CD14-positive monocyte (primary cell): ENCODE measurements around the gene SMIM22. TPM values are rescaled to one million over a fixed set of nuclear protein-coding genes. Genes with fewer than 3 reads are reported as not detected.

Source experiments
- DNase-seq, 3 donors: peaks; one replicate each; pipeline ENCODE4 v3.0.0-alpha.2; 2011 to 2022
- H2AFZ ChIP-seq: 2 replicates; pipeline ENCODE4 v1.6.0; 2012; ENCODE audit warnings: mild to moderate bottlenecking, low read depth, low read length, inconsistent platforms; ENCODE audit not compliant: insufficient read depth, poor library complexity, severe bottlenecking
- H3K27ac ChIP-seq, 2 donors: 1 replicate in 1 of 2; 2 replicates in 1 of 2; pipeline ENCODE4 v1.5.1; 2012 to 2013; ENCODE audit warnings: low read length in 2 of 2, control low read depth in 1 of 2, inconsistent platforms in 1 of 2, low read depth in 1 of 2, mild to moderate bottlenecking in 1 of 2
- H3K27me3 ChIP-seq, 2 donors: one replicate each; pipeline versions ENCODE4 v1.6.0 to v1.6.1; 2011 to 2013; ENCODE audit warnings: low read length in 2 of 2; ENCODE audit not compliant: control insufficient read depth in 2 of 2, insufficient read depth in 2 of 2
- H3K36me3 ChIP-seq, 2 donors: replicated peaks in 1 of 2; 1 replicate in 1 of 2; 2 replicates in 1 of 2; pipeline versions ENCODE4 v1.5.1 to v1.6.1; 2012 to 2013; ENCODE audit warnings: low read length in 2 of 2, control low read depth in 1 of 2, inconsistent platforms in 1 of 2, mild to moderate bottlenecking in 1 of 2; ENCODE audit not compliant: insufficient read depth in 2 of 2, control insufficient read depth in 1 of 2
- H3K4me1 ChIP-seq, 2 donors: 1 replicate in 1 of 2; 2 replicates in 1 of 2; pipeline versions ENCODE4 v1.5.1 to v1.6.1; 2012 to 2013; ENCODE audit warnings: low read length in 2 of 2, control low read depth in 1 of 2, inconsistent platforms in 1 of 2, mild to moderate bottlenecking in 1 of 2, moderate library complexity in 1 of 2; ENCODE audit not compliant: insufficient read depth in 2 of 2, control insufficient read depth in 1 of 2
- H3K4me2 ChIP-seq: replicated peaks from 2 replicates; pipeline ENCODE3; 2012; ENCODE audit warnings: low read length, moderate library complexity, mild to moderate bottlenecking; ENCODE audit not compliant: poor library complexity, severe bottlenecking; ENCODE audit errors: extremely low read depth
- H3K4me3 ChIP-seq, 3 experiments: fragments of 200-600 bp in 1 of 3; sonication (generic) in 1 of 3; replicated peaks in 1 of 3; 1 replicate in 2 of 3; 2 replicates in 1 of 3; pipeline ENCODE4 v1.5.1; 2011 to 2013; ENCODE audit warnings: low read length in 3 of 3, mild to moderate bottlenecking in 3 of 3, control low read depth in 2 of 3, low read depth in 2 of 3, inconsistent platforms in 1 of 3, moderate library complexity in 1 of 3
- H3K79me2 ChIP-seq: 2 replicates; pipeline ENCODE4 v1.6.0; 2012; ENCODE audit warnings: mild to moderate bottlenecking, control low read depth, inconsistent platforms, low read length, moderate library complexity; ENCODE audit not compliant: insufficient read depth
- H3K9ac ChIP-seq: 2 replicates; pipeline ENCODE4 v1.6.0; 2017; ENCODE audit warnings: low read length, mild to moderate bottlenecking; ENCODE audit not compliant: insufficient read depth, poor library complexity, severe bottlenecking
- H3K9me3 ChIP-seq, 2 donors: replicated peaks in 1 of 2; 1 replicate in 1 of 2; 2 replicates in 1 of 2; pipeline versions ENCODE4 v1.5.1 to v1.6.1; 2012 to 2013; ENCODE audit warnings: low read length in 2 of 2, control low read depth in 1 of 2; ENCODE audit not compliant: control insufficient read depth in 1 of 2, insufficient read depth in 1 of 2
- H4K20me1 ChIP-seq: 2 replicates; pipeline ENCODE4 v1.6.0; 2012; ENCODE audit warnings: mild to moderate bottlenecking, low read length, control low read depth, moderate library complexity; ENCODE audit not compliant: insufficient read depth
- H3K27ac Mint-ChIP-seq, 7 donors: one replicate each; pipeline ENCODE4 v1.8.0; 2020; ENCODE audit warnings: mild to moderate bottlenecking in 7 of 7, mixed read lengths in 7 of 7, moderate library complexity in 6 of 7, inconsistent platforms in 2 of 7
- H3K27me3 Mint-ChIP-seq, 3 donors: one replicate each; pipeline ENCODE4 v1.8.0; 2021 to 2022; ENCODE audit warnings: low read depth in 3 of 3, mild to moderate bottlenecking in 3 of 3, mixed read lengths in 3 of 3, moderate library complexity in 3 of 3, inconsistent platforms in 1 of 3
- H3K36me3 Mint-ChIP-seq, 2 donors: one replicate each; pipeline ENCODE4 v1.8.0; 2020; ENCODE audit warnings: mixed read lengths in 2 of 2, inconsistent platforms in 1 of 2, mild to moderate bottlenecking in 1 of 2
- H3K4me1 Mint-ChIP-seq: one replicate; pipeline ENCODE4 v1.8.0; 2020; ENCODE audit warnings: mild to moderate bottlenecking, mixed read lengths
- H3K4me3 Mint-ChIP-seq, 2 donors: one replicate each; pipeline ENCODE4 v1.8.0; 2020; ENCODE audit warnings: mild to moderate bottlenecking in 2 of 2, mixed read lengths in 2 of 2, moderate library complexity in 1 of 2
- H3K9me3 Mint-ChIP-seq, 7 donors: one replicate each; pipeline ENCODE4 v1.8.0; 2020 to 2022; ENCODE audit warnings: mixed read lengths in 7 of 7, mild to moderate bottlenecking in 6 of 7, moderate library complexity in 6 of 7, inconsistent platforms in 2 of 7
- WGBS: methylation state at CpG from one replicate; pipeline ENCODE4 v1.1.5; 2013; ENCODE audit warnings: missing lambda C conversion rate; ENCODE audit not compliant: insufficient coverage; 5-methylcytosine and 5-hydroxymethylcytosine counted together
- intact Hi-C, 2 donors: fragments of 100-400 bp; cut with micrococcal nuclease; formaldehyde crosslinking; loops; one replicate each; pipeline versions ENCODE4 v1.15.0 to v1.15.1; 2023
- polyA plus RNA-seq, 3 donors: library from polyadenylated mRNA; depleted of rRNA in 1 of 3; unstranded in 2 of 3; stranded (reverse) in 1 of 3; fragments of 300-500 nt in 2 of 3; fragments of >200 nt in 1 of 3; fragmentation: Illumina TruSeq in 2 of 3; gene quantifications; 1 replicate in 2 of 3; 2 replicates in 1 of 3; pipeline ENCODE4 v1.2.3, GENCODE V29; 2012 to 2021
- TF ChIP-seq, protein P1 (sequence below): fragments of 200-600 bp; IDR thresholded peaks from one replicate; pipeline ENCODE4 v1.8.0; 2022; ENCODE audit warnings: antibody characterized with exemption, mild to moderate bottlenecking

The SMIM22 gene
- polyA plus RNA-seq, 3 donors: not detected

DNA sequence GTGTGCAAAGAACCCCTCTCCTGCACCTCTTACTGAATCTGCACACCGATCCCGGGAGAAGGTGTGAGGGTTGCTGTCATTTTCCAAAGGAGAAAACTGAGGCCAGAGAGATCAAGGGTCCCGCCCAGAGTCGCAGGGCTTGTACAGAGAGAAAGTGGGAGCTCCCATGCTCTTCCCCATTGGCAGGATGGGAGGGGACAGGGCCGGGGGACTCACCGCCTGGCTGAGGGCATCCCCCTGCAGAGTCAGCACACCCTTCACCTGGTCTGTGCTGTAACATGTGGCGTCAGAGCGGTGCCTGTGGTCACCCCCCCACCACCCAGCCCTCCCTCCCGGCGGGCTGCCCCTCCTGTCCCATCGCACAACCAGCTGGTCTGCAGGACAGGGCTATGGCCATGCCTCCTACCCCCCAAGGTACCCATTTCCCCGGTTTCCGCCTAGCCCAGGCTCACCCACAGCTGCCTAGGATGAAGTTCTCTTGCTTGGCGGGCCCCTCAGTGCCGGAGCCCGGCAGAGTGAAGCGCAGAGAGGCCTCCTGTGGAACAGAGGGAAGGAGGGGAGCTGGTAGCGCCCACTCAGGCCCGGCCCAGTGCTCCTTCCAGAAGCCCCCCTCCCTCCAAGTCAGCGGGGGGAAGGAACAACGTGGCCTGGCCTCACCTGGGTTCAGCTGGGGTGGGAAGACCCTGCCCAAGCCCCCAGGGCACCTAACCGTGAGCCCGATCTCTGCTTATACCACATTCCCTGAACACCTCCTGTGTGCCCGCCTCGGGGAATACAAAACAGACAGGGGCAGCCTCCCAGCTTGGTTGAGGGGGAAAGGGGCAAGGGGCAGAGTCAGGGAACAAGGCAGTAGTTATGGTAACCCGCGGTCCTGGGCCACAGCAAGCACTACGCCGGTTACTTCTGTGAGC lies 6.1 kb downstream of the SMIM22 start:
- TF ChIP-seq, protein P1, sequence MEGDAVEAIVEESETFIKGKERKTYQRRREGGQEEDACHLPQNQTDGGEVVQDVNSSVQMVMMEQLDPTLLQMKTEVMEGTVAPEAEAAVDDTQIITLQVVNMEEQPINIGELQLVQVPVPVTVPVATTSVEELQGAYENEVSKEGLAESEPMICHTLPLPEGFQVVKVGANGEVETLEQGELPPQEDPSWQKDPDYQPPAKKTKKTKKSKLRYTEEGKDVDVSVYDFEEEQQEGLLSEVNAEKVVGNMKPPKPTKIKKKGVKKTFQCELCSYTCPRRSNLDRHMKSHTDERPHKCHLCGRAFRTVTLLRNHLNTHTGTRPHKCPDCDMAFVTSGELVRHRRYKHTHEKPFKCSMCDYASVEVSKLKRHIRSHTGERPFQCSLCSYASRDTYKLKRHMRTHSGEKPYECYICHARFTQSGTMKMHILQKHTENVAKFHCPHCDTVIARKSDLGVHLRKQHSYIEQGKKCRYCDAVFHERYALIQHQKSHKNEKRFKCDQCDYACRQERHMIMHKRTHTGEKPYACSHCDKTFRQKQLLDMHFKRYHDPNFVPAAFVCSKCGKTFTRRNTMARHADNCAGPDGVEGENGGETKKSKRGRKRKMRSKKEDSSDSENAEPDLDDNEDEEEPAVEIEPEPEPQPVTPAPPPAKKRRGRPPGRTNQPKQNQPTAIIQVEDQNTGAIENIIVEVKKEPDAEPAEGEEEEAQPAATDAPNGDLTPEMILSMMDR: no peak
- peaks cover 0 to 1% (median 0%) of the 10 kb centered on the region in 7 donors for H3K9me3 Mint-ChIP-seq
- H3K27ac Mint-ChIP-seq: peak overlapping the region; percentile 75 to 93 (median 82)
- peak overlapping the region; percentile 98 for H3K4me2 ChIP-seq
- H2AFZ ChIP-seq: peak overlapping the region; percentile 86
- peaks cover 0 to 2% (median 0%) of the 10 kb centered on the region in 3 donors for H3K27me3 Mint-ChIP-seq
- 38% methylated on average over 11 of the region's 29 CpGs for WGBS
- peak overlapping the region; percentile 89 to 95 for H3K4me3 Mint-ChIP-seq
- peaks cover 49 to 52% of the 10 kb centered on the region in 2 donors for H3K36me3 ChIP-seq
- H3K36me3 Mint-ChIP-seq: peaks cover 31 to 61% of the 10 kb centered on the region in 2 donors
- H3K9ac ChIP-seq: peak overlapping the region; percentile 71
- peak overlapping the region; percentile 48 to 76 for H3K27ac ChIP-seq
- peaks cover 42% of the 10 kb centered on the region for H3K4me1 Mint-ChIP-seq
- peak overlapping the region; percentile 72 to 92 (median 75) for H3K4me3 ChIP-seq
- no peaks in the 10 kb centered on the region for H3K27me3 ChIP-seq
- H3K4me1 ChIP-seq: peaks cover 40 to 48% of the 10 kb centered on the region in 2 donors
- no peaks in the 10 kb centered on the region for H3K9me3 ChIP-seq
- no peaks in the 10 kb centered on the region for H4K20me1 ChIP-seq
- intact Hi-C loops: loop anchor here (2.0 to 5.0 kb wide), 4 partner anchors 33 to 69 kb away; partner anchors contain the start of genes ANKS3 (in 2 of the 2), DNAAF8 (in 2 of the 2), GLYR1 (in 1 of the 2) and UBN1 (in 1 of the 2)
- DNase-seq: no peak
- H3K79me2 ChIP-seq: peaks cover 31% of the 10 kb centered on the region

GRCh38 chr16:4801962-4802658 lies 6.9 kb downstream of the SMIM22 start, which contains the start of gene ROGDI:
Gene ROGDI (minus strand): TSS chr16:4802633. CDS start chr16:4802571, 62 bp downstream.
- H3K27ac ChIP-seq: peak within 1 kb of the TSS; percentile 77 to 86
- no peaks in the 10 kb centered on the region for H3K9me3 ChIP-seq
- intact Hi-C loops: loop anchor here (2.0 to 5.0 kb wide), 5 partner anchors 33 to 70 kb away; partner anchors contain the start of genes ANKS3 (in 2 of the 2), DNAAF8 (in 2 of the 2), GLYR1 (in 2 of the 2) and UBN1 (in 2 of the 2)
- H3K4me1 ChIP-seq: peaks cover 40 to 48% of the 10 kb centered on the region in 2 donors
- H3K27me3 ChIP-seq: no peaks in the 10 kb centered on the region
- Mint-ChIP-seq H3K9me3 (peaks cover 0 to 1% (median 0%) of the 10 kb centered on the region in 7 donors), H3K36me3 (peaks cover 34 to 61% of the 10 kb centered on the region in 2 donors), H3K27ac (peak within 1 kb of the TSS; percentile 86 to 97 (median 96)), H3K4me1 (peaks cover 42% of the 10 kb centered on the region), H3K27me3 (peaks cover 0 to 2% (median 0%) of the 10 kb centered on the region in 3 donors), H3K4me3 (peak within 1 kb of the TSS; percentile 89 to 95)
- TF ChIP-seq, protein P1: no peak
- WGBS: under 1% methylated on average over 58 of the region's 70 CpGs
- peak within 1 kb of the TSS; percentile 86 for H2AFZ ChIP-seq
- H3K9ac ChIP-seq: peak within 1 kb of the TSS; percentile 71
- H3K4me2 ChIP-seq: peak within 1 kb of the TSS; percentile 98
- peaks cover 32% of the 10 kb centered on the region for H3K79me2 ChIP-seq
- H3K36me3 ChIP-seq: peaks cover 46 to 53% of the 10 kb centered on the region in 2 donors
- no peaks in the 10 kb centered on the region for H4K20me1 ChIP-seq
- H3K4me3 ChIP-seq: peak within 1 kb of the TSS; percentile 72 to 92 (median 75)
- DNase-seq: peak in 2 of 3 donors; percentile 6 to 10
